Upper lobe of right lung (tissue), 1 donor: Measurements from ENCODE around the gene EIF2B5. TPM values are rescaled to one million over a fixed set of nuclear protein-coding genes. Genes with fewer than 3 reads are reported as not detected.

Source experiments
- ATAC-seq: fragments of 200-7000 bp; cut with Tn5 transposase; one replicate; pipeline ENCODE4 v1.9.1; 2020; ENCODE audit warnings: mild to moderate bottlenecking, moderate library complexity
- DNase-seq: peaks from one replicate; pipeline ENCODE4 v3.0.0-alpha.2; 2020
- H3K27ac ChIP-seq: fragments of 200-600 bp; one replicate; pipeline ENCODE4 v1.8.0; 2022
- H3K27me3 ChIP-seq: fragments of 200-600 bp; one replicate; pipeline ENCODE4 v1.8.0; 2022; ENCODE audit warnings: mild to moderate bottlenecking
- H3K36me3 ChIP-seq: fragments of 200-600 bp; one replicate; pipeline ENCODE4 v1.8.0; 2022
- H3K4me1 ChIP-seq: fragments of 200-600 bp; one replicate; pipeline ENCODE4 v1.8.0; 2022
- H3K4me3 ChIP-seq: fragments of 200-600 bp; one replicate; pipeline ENCODE4 v1.8.0; 2022; ENCODE audit warnings: mild to moderate bottlenecking
- H3K9me3 ChIP-seq: fragments of 200-600 bp; one replicate; pipeline ENCODE4 v1.8.0; 2022
- intact Hi-C: fragments of 100-400 bp; cut with DNase I; formaldehyde crosslinking; loops from one replicate; pipeline ENCODE4 v1.11.0; 2022
- total RNA-seq: library from RNA; stranded (reverse); fragmentation: NEBNext Ultra II Directional; extraction: Animal tissue kit (Norgen Biotek cat#: 25700); gene quantifications from one replicate; pipeline ENCODE4 v1.2.1, GENCODE V29; 2021
- TF ChIP-seq, protein P1 (sequence below): fragments of 200-600 bp; IDR thresholded peaks from one replicate; pipeline ENCODE4 v1.8.0; 2022; ENCODE audit warnings: antibody characterized with exemption
- donor health status: DM: no; HTN: yes; CAD: no; lungs with severe emphysema.

Gene EIF2B5
- total RNA-seq, 1 donor from 2014 or later, result 37.6 TPM

DNA sequence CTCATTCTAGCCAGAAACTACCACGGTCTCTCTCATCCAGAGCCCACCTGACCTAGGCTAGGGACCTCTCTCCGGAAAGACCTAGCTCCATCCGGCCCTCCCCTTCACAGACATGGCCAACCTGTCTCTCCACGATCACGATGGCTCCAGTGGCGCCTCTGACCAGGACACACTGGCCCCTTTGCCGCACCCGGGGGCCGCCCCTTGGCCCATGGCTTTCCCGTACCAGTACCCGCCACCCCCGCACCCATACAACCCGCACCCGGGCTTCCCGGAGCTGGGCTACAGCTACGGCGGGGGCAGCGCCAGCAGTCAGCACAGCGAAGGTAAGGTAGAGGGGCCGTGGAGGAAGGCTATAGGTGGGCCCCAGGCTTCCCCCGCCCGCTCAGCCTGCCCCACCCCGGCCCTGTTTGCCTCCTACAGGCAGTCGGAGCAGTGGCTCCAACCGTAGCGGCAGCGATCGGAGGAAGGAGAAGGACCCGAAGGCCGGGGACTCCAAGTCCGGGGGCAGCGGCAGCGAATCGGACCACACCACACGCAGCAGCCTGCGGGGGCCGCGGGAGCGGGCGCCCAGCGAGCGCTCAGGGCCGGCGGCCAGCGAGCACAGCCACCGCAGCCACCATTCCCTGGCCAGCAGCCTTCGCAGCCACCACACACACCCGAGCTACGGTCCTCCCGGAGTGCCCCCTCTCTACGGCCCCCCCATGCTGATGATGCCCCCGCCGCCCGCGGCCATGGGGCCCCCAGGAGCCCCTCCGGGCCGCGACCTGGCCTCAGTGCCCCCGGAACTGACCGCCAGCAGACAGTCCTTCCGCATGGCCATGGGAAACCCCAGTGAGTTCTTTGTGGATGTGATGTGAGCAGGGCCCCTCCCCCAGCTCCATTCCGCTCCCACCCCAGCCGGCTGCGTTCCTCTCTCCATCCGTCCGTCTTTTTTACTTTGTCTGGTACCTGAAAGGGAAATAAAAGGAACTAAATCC lies 35.0 kb downstream of the EIF2B5 start:
- DNase-seq, result peak; percentile 60
- Histone ChIP-seq H3K4me3 (no peak overlapping the region), H3K36me3 (peaks cover 67% of the 10 kb centered on the region), H3K27ac (no peak overlapping the region), H3K9me3 (no peaks in the 10 kb centered on the region), H3K4me1 (peaks cover 6% of the 10 kb centered on the region), H3K27me3 (no peaks in the 10 kb centered on the region)
- ATAC-seq, result no peak
- TF ChIP-seq, protein P1, sequence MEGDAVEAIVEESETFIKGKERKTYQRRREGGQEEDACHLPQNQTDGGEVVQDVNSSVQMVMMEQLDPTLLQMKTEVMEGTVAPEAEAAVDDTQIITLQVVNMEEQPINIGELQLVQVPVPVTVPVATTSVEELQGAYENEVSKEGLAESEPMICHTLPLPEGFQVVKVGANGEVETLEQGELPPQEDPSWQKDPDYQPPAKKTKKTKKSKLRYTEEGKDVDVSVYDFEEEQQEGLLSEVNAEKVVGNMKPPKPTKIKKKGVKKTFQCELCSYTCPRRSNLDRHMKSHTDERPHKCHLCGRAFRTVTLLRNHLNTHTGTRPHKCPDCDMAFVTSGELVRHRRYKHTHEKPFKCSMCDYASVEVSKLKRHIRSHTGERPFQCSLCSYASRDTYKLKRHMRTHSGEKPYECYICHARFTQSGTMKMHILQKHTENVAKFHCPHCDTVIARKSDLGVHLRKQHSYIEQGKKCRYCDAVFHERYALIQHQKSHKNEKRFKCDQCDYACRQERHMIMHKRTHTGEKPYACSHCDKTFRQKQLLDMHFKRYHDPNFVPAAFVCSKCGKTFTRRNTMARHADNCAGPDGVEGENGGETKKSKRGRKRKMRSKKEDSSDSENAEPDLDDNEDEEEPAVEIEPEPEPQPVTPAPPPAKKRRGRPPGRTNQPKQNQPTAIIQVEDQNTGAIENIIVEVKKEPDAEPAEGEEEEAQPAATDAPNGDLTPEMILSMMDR, result no peak
- intact Hi-C loops, result no loop called here

DNA sequence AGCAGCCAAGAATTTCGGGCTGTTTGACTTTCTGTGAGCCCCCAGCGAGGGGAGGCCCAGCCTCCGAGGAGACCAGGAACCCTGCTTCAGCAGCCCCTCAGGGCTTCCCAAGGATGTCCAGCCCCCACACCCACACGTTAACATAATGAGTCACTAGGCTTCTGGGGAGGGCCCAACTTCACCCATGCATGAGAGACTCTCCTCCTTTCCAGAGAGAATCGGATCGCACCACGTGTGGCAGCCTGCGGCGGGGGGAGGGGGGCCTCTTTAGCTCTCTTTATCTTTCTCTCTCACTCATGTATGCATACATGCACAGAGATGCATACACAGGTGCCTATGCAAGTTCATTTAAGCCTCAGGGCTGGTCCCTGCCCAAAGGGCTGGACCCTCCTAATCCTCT lies 36.4 kb downstream of the EIF2B5 start:
- peaks cover 15% of the 10 kb centered on the region for H3K4me1 ChIP-seq
- no peaks in the 10 kb centered on the region for H3K9me3 ChIP-seq
- TF ChIP-seq, protein P1, result no peak
- H3K27ac ChIP-seq, result no peak overlapping the region
- H3K27me3 ChIP-seq, result no peaks in the 10 kb centered on the region
- H3K36me3 ChIP-seq, result peaks cover 53% of the 10 kb centered on the region
- intact Hi-C loops, result no loop called here
- no peak for DNase-seq
- no peak for ATAC-seq
- H3K4me3 ChIP-seq, result no peak overlapping the region

DNA sequence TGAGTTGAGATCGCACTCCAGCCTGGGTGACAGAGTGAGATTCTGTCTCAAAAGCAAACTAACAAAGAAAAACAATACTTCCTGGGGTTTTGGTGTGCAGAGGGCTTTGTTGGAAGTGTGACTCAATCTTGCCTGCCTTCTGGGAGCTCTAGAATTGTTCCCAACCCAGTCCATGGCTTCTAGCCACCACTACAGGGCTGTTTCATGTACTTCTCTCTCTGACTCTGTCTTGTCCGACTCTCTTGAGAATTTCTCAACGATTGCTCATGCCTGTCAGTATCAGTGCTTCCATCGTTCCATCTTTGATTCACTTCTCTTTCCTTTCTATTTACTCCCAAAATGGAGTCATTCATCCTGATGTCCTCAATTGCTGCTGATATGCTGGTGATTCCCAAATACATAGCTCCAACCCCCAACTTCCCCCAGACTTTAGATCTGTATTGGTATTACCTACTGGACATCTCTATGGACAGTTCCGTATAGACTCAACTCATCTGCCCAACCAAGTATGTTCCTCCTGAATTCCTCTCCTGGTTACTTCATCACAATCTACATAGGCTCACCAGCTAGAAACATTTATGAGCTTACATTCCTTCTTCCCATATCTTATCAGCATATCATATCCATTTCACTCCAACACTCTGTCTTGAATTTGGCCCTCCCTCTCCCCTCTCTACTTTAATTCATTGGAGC lies 37.7 kb downstream of the EIF2B5 start:
- H3K27me3 ChIP-seq, result no peaks in the 10 kb centered on the region
- H3K4me3 ChIP-seq, result no peak overlapping the region
- DNase-seq (no peak), ATAC-seq (no peak)
- H3K36me3 ChIP-seq, result peaks cover 50% of the 10 kb centered on the region
- H3K27ac ChIP-seq, result no peak overlapping the region
- no peaks in the 10 kb centered on the region for H3K9me3 ChIP-seq
- intact Hi-C loops, result no loop called here
- TF ChIP-seq, protein P1, result no peak
- H3K4me1 ChIP-seq, result peaks cover 28% of the 10 kb centered on the region

DNA sequence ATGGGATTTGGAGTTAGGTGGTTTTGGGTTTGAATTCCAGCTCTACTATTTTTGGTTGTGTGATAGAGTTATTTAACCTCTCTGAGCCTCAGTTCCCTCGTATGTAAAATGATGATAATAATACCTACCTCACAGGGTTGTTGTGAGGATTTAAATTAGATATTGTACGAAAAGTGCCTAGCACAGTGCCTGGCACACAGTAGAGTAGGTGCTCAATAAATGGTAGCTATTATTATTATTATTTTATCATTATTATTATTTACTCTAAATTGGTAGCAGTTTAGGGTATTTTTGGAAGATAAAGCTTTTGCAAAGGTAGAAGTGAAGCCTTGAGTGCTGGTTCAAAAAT lies 38.2 kb downstream of the EIF2B5 start:
- TF ChIP-seq, protein P1, result no peak
- no peak overlapping the region for H3K27ac ChIP-seq
- ATAC-seq (no peak), DNase-seq (no peak)
- H3K4me3 ChIP-seq, result no peak overlapping the region
- intact Hi-C loops, result no loop called here
- peaks cover 33% of the 10 kb centered on the region for H3K4me1 ChIP-seq
- no peaks in the 10 kb centered on the region for H3K27me3 ChIP-seq
- H3K36me3 ChIP-seq, result peaks cover 50% of the 10 kb centered on the region
- no peaks in the 10 kb centered on the region for H3K9me3 ChIP-seq

DNA sequence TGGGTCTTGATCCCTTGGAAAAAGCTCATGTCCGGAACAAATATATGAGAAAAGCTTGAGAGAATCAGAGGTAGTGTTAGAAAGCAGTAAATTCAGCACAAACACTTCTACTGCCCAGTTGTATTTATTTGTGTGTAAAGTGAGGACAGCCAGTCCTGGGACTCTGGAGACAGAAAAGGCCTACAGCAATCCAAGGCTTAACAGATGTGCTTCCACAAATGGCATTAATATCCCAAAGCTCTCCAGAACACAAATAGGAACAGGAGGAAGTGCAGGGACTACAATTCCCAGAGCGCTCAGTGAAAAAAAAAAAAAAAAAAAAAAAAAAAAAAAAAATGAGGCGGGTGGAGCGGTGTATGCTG lies 39.1 kb downstream of the EIF2B5 start:
- Histone ChIP-seq H3K27me3 (no peaks in the 10 kb centered on the region), H3K27ac (peak overlapping the region; percentile 14), H3K4me3 (no peak overlapping the region), H3K36me3 (peaks cover 50% of the 10 kb centered on the region), H3K4me1 (peaks cover 38% of the 10 kb centered on the region), H3K9me3 (no peaks in the 10 kb centered on the region)
- intact Hi-C loops, result no loop called here
- ATAC-seq, result no peak
- TF ChIP-seq, protein P1, result no peak
- no peak for DNase-seq
